Transverse colon (tissue), 4 donors: Measurements from ENCODE around the gene GRIK4. TPM values are rescaled to one million over a fixed set of nuclear protein-coding genes. Genes with fewer than 3 reads are reported as not detected.

ENCODE experiments used
- DNase-seq: peaks from one replicate; pipeline ENCODE4 v3.0.0-alpha.2; 2019
- H3K27ac ChIP-seq, 4 donors: fragments of 200-600 bp; sonication (generic); 2 replicates each; pipeline ENCODE4 v1.5.1; 2016 to 2018; ENCODE audit warnings: inconsistent platforms in 4 of 4
- H3K27me3 ChIP-seq: fragments of 200-600 bp; sonication (generic); 2 replicates; pipeline ENCODE4 v1.5.1; 2017; ENCODE audit warnings: inconsistent platforms
- H3K36me3 ChIP-seq, 4 donors: fragments of 200-600 bp; sonication (generic); 2 replicates each; pipeline ENCODE4 v1.5.1; 2017 to 2019; ENCODE audit warnings: inconsistent platforms in 4 of 4
- H3K4me1 ChIP-seq, 4 donors: fragments of 200-600 bp; sonication (generic); 2 replicates each; pipeline ENCODE4 v1.5.1; 2017 to 2020; ENCODE audit warnings: inconsistent platforms in 4 of 4
- H3K4me3 ChIP-seq, 4 donors: fragments of 200-600 bp; sonication (generic); 1 replicate in 1 of 4; 2 replicates in 3 of 4; pipeline versions ENCODE4 v1.5.1 to v1.6.1; 2017 to 2019; ENCODE audit warnings: inconsistent platforms in 4 of 4
- H3K9me3 ChIP-seq, 2 donors: fragments of 200-600 bp; sonication (generic); 2 replicates each; pipeline ENCODE4 v1.5.1; 2017 to 2019; ENCODE audit warnings: inconsistent platforms in 2 of 2
- EP300 ChIP-seq: sonication (generic); formaldehyde crosslinking; IDR thresholded peaks from one replicate; pipeline ENCODE4 v1.6.1; 2017; ENCODE audit warnings: antibody characterized with exemption, low read depth
- POLR2A ChIP-seq: fragments of 450-650 bp; IDR thresholded peaks from one replicate; pipeline ENCODE4 v1.6.1; 2016; ENCODE audit warnings: antibody characterized with exemption, mild to moderate bottlenecking, moderate library complexity
- POLR2AphosphoS5 ChIP-seq, 3 donors: sonication (generic); formaldehyde crosslinking; IDR thresholded peaks; one replicate each; pipeline ENCODE4 v1.6.1; 2016; ENCODE audit warnings: antibody characterized with exemption in 3 of 3
- WGBS, 2 donors: methylation state at CpG; one replicate each; pipeline ENCODE4 v1.1.5; 2018; ENCODE audit warnings: low coverage in 1 of 2; 5-methylcytosine and 5-hydroxymethylcytosine counted together
- in situ Hi-C, 4 donors: fragments of 200-750 bp; cut with MboI; loops; one replicate each; pipeline versions ENCODE4 v1.15.0 to v1.15.1; 2017; ENCODE audit warnings: low sequenced_read_pairs in 3 of 4, low pct_ligation_motif_present in 1 of 4, low pct_unique_long_range_greater_than_20kb in 1 of 4
- intact Hi-C: fragments of 100-400 bp; cut with DNase I; formaldehyde crosslinking; loops from one replicate; pipeline ENCODE4 v1.15.1; 2023; ENCODE audit warnings: low total_unique reads
- total RNA-seq, 4 donors: library from RNA; depleted of rRNA; stranded (reverse); fragments of >200 nt; gene quantifications; one replicate each; pipeline ENCODE4 v1.1.0, GENCODE V29; 2016
- TF ChIP-seq, protein P1 (sequence below), 5 experiments: fragments of 200-600 bp in 3 of 5; fragments of 450-650 bp in 2 of 5; sonication (generic) in 3 of 5; IDR thresholded peaks; 1 replicate in 2 of 5; 2 replicates in 3 of 5; pipeline ENCODE4 v1.5.1; 2016 to 2017; ENCODE audit warnings: antibody characterized with exemption in 5 of 5, inconsistent platforms in 3 of 5, mild to moderate bottlenecking in 2 of 5, moderate library complexity in 1 of 5

GRIK4 gene
- total RNA-seq, 4 donors from 2014 or later: 2.6 TPM; not detected in 3

DNA sequence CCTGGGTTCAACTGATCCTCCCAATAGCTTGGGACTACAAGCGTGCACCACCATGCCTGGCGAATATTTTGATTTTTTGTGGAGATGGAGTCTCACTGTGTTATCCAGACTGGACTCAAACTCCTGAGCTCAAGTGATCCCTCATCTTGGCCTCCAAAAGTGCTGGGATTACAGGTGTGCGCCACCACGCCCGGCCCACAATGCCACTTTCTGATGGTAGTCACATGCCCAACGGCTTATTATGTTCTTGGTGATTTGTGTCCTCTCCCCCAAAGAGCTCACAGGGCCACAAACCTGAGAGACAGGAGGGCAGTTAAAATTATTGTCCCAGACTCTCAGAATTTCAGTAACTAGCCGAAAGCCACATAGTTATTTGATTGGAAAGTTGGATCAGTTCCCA lies 9.6 kb downstream of the GRIK4 start:
- in situ Hi-C loops: loop anchor here in 3 of 4 donors (5.0 to 25.0 kb wide), 6 partner anchors 161 to 666 kb away; partner anchors contain the start of gene TECTA (in 1 of the 3)
- Histone ChIP-seq H3K4me3 (no peak overlapping the region), H3K9me3 (no peaks in the 10 kb centered on the region), H3K4me1 (peaks cover 0 to 8% (median 2%) of the 10 kb centered on the region in 4 donors), H3K36me3 (no peaks in the 10 kb centered on the region), H3K27ac (no peak overlapping the region), H3K27me3 (peaks cover 93% of the 10 kb centered on the region)
- intact Hi-C loops: loop anchor here (5.0 kb wide), 1 partner anchor 166 kb away; no protein-coding TSS in a partner anchor
- no peak for DNase-seq
- TF ChIP-seq POLR2AphosphoS5 (IDR thresholded peaks at IDR 0.05) (no peak), EP300 (no peak), POLR2A (no peak)
- TF ChIP-seq, protein P1, sequence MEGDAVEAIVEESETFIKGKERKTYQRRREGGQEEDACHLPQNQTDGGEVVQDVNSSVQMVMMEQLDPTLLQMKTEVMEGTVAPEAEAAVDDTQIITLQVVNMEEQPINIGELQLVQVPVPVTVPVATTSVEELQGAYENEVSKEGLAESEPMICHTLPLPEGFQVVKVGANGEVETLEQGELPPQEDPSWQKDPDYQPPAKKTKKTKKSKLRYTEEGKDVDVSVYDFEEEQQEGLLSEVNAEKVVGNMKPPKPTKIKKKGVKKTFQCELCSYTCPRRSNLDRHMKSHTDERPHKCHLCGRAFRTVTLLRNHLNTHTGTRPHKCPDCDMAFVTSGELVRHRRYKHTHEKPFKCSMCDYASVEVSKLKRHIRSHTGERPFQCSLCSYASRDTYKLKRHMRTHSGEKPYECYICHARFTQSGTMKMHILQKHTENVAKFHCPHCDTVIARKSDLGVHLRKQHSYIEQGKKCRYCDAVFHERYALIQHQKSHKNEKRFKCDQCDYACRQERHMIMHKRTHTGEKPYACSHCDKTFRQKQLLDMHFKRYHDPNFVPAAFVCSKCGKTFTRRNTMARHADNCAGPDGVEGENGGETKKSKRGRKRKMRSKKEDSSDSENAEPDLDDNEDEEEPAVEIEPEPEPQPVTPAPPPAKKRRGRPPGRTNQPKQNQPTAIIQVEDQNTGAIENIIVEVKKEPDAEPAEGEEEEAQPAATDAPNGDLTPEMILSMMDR (IDR thresholded peaks at IDR 0.05): no peak
- WGBS, 2 donors: 83% methylated on average over 7 of the region's 7 CpGs; no CpG with 5 or more reads in 1 of the 2 donors

DNA sequence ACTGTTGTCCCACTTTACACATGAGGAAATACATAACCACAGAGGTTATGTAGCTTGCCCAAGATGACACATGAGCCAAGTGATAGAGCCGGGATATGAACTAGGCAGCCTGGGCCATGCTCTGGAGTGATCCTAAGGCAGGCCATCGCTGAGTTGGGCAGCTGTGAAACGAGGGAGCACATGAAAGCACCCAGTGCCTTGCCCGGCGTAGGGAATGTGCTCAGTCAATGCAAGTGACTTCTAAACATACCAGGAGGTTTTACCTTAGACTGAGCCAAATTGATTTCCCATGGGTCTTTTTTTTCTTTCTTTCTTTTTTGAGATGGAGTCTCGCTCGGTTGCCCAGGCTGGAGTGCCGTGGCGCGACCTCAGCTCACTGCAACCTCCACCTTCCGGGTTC lies 10.5 kb downstream of the GRIK4 start:
- Histone ChIP-seq H3K9me3 (no peaks in the 10 kb centered on the region), H3K4me1 (peaks cover 0 to 12% (median 2%) of the 10 kb centered on the region in 4 donors), H3K4me3 (no peak overlapping the region), H3K27me3 (peaks cover 93% of the 10 kb centered on the region), H3K27ac (no peak overlapping the region), H3K36me3 (no peaks in the 10 kb centered on the region)
- no peak for TF ChIP-seq EP300
- TF ChIP-seq POLR2AphosphoS5 (IDR thresholded peaks at IDR 0.05): no peak
- no peak for TF ChIP-seq POLR2A
- TF ChIP-seq, protein P1 (IDR thresholded peaks at IDR 0.05): no peak
- in situ Hi-C loops: loop anchor here in 3 of 4 donors (5.0 to 25.0 kb wide), 6 partner anchors 160 to 665 kb away; partner anchors contain the start of gene TECTA (in 1 of the 3)
- intact Hi-C loops: loop anchor here (5.0 kb wide), 1 partner anchor 165 kb away; no protein-coding TSS in a partner anchor
- no peak for DNase-seq
- WGBS, 2 donors: 85 to 86% methylated on average over 8 to 11 of the region's 11 CpGs

DNA sequence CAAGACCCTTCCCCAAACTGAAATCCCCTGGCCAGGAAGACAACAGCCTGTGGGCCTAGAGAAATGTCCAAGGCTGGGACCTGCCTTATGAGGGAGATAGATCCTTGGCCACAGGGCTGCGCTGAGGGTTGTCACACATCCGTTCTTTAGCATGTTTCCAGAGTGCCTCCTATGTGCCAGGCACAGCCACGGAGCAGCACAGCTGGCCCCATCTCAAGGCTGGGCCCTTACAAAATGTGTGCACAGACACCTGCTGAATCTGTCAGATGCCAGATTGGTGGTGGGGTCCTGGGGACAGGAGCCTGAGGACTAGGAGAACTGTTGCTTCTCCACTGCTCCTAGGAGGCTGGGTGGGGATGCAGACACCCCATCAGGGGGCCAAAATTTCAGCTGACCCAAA lies 11.2 kb downstream of the GRIK4 start:
- in situ Hi-C loops: loop anchor here in 3 of 4 donors (5.0 to 25.0 kb wide), 6 partner anchors 160 to 665 kb away; partner anchors contain the start of gene TECTA (in 1 of the 3)
- intact Hi-C loops: loop anchor here (5.0 kb wide), 1 partner anchor 165 kb away; no protein-coding TSS in a partner anchor
- Histone ChIP-seq H3K27me3 (peaks cover 93% of the 10 kb centered on the region), H3K27ac (no peak overlapping the region), H3K4me3 (no peak overlapping the region), H3K4me1 (peaks cover 0 to 12% (median 2%) of the 10 kb centered on the region in 4 donors), H3K36me3 (no peaks in the 10 kb centered on the region), H3K9me3 (no peaks in the 10 kb centered on the region)
- 57% methylated on average over 3 of the region's 3 CpGs; no CpG with 5 or more reads in 1 of the 2 donors for WGBS, 2 donors
- no peak for DNase-seq
- TF ChIP-seq EP300 (no peak), POLR2AphosphoS5 (IDR thresholded peaks at IDR 0.05) (no peak), POLR2A (no peak)
- TF ChIP-seq, protein P1 (IDR thresholded peaks at IDR 0.05): no peak

DNA sequence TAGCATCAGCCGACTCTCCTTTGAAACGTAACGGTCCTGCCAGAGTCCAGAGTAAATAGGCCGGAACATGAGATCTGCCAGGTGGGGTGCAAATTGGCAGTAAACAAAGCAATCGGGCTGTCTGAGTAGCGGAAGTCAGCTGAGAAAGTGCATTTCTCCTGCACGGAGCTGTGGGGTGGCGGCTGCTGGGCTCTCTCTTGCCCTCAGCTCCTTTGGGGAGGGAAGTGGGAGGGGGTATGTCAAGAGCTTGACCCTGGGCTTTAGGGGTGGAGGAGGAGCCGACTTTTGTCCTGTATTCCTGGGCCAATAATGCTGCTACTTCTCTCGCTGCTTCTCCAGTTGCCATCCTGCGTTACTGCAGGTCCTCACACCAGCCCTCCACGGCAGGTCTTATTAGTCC lies 11.6 kb downstream of the GRIK4 start:
- DNase-seq: no peak
- peaks cover 93% of the 10 kb centered on the region for H3K27me3 ChIP-seq

More for the DNA sequence above, 11.6 kb downstream of the GRIK4 start:
- no peaks in the 10 kb centered on the region for H3K9me3 ChIP-seq
- intact Hi-C loops (loop anchor here (5.0 kb wide), 1 partner anchor 164 kb away; no protein-coding TSS in a partner anchor), in situ Hi-C loops (loop anchor here in 3 of 4 donors (5.0 to 25.0 kb wide), 6 partner anchors 159 to 664 kb away; partner anchors contain the start of gene TECTA (in 1 of the 3))
- H3K27ac ChIP-seq: no peak overlapping the region
- TF ChIP-seq, protein P1 (IDR thresholded peaks at IDR 0.05): no peak
- no peak for TF ChIP-seq POLR2A
- no peaks in the 10 kb centered on the region for H3K36me3 ChIP-seq
- H3K4me1 ChIP-seq: peaks cover 0 to 12% (median 2%) of the 10 kb centered on the region in 4 donors
- WGBS, 2 donors: 23 to 42% methylated on average over 6 to 12 of the region's 12 CpGs
- no peak overlapping the region for H3K4me3 ChIP-seq
